A549 (cell line): ENCODE results near the gene MGST2.
"Not testable (repeated sequence)": the region's sequence is repeated elsewhere in the genome, so short reads cannot be mapped to it uniquely, and the experiment has no call there.

ENCODE experiments used
- BHLHE40 ChIP-seq: IDR thresholded peaks from 2 replicates; pipeline ENCODE4 v1.6.1; 2012; ENCODE audit warnings: low read depth, low read length, inconsistent platforms
- CHD2 ChIP-seq: fragments of 150-350 bp; IDR thresholded peaks from 2 replicates; pipeline ENCODE4 v1.6.1; 2014; ENCODE audit warnings: low read length; ENCODE audit not compliant: partially characterized antibody
- CTCF ChIP-seq: fragments of >200 bp; sonication (Bioruptor Twin); formaldehyde crosslinking; IDR thresholded peaks from 3 replicates; pipeline ENCODE4 v1.5.1; 2016
- NFE2L2 ChIP-seq: fragments of 150-350 bp; conservative IDR thresholded peaks from 2 replicates; pipeline ENCODE4 v1.6.1; 2014; ENCODE audit warnings: low read length
- REST ChIP-seq: fragments of 200-600 bp; sonication (generic); IDR thresholded peaks from 2 replicates; pipeline ENCODE4 v1.6.1; 2016; ENCODE audit warnings: antibody characterized with exemption, mild to moderate bottlenecking, moderate library complexity
- TFCP2L1 ChIP-seq: fragments of 250-450 bp; sonication (Bioruptor Pico); IDR thresholded peaks from 2 replicates; pipeline ENCODE4 v1.5.0; 2021; ENCODE audit warnings: mild to moderate bottlenecking

GRCh38 chr4:139698167-139698925 lies 32.7 kb downstream of the MGST2 start:
- not testable (repeated sequence) for TF ChIP-seq CHD2, CTCF, REST, TFCP2L1, NFE2L2, BHLHE40
